Retinal pigment epithelial cell (primary cell): ENCODE data around the gene DNMT1.

ENCODE experiments used
- DNase-seq: peaks from one replicate; pipeline ENCODE4 v3.0.0-alpha.2; 2010; ENCODE audit warnings: low read depth
- H3K4me3 ChIP-seq: 2 replicates; pipeline ENCODE4 v1.5.1; 2011; ENCODE audit warnings: mild to moderate bottlenecking, low read length, control low read depth, moderate library complexity
- CTCF ChIP-seq: conservative IDR thresholded peaks from 2 replicates; pipeline ENCODE4 v1.5.1; 2011; ENCODE audit warnings: low read depth, low read length, control low read depth, inconsistent platforms

The DNMT1 gene

GRCh38 chr19:10191347-10191746, 3.4 kb downstream of the DNMT1 start:
- DNase-seq, result no peak
- no peak for TF ChIP-seq CTCF
- no peak overlapping the region for H3K4me3 ChIP-seq

GRCh38 chr19:10190026-10190425, 4.7 kb downstream of the DNMT1 start:
- no peak overlapping the region for H3K4me3 ChIP-seq
- DNase-seq, result no peak
- TF ChIP-seq CTCF, result no peak

GRCh38 chr19:10189616-10190015, 5.1 kb downstream of the DNMT1 start:
- no peak overlapping the region for H3K4me3 ChIP-seq
- TF ChIP-seq CTCF, result no peak
- no peak for DNase-seq

GRCh38 chr19:10187315-10187714, 7.4 kb downstream of the DNMT1 start:
- DNase-seq, result no peak
- TF ChIP-seq CTCF, result no peak
- H3K4me3 ChIP-seq, result no peak overlapping the region

- no peak overlapping the region for H3K4me3 ChIP-seq
- no peak for DNase-seq
- TF ChIP-seq CTCF, result no peak
These were observed 10.1 kb downstream of the DNMT1 start for GRCh38 chr19:10184636-10185035.

GRCh38 chr19:10183926-10184325, 10.8 kb downstream of the DNMT1 start:
- DNase-seq, result no peak
- TF ChIP-seq CTCF, result no peak
- H3K4me3 ChIP-seq, result no peak overlapping the region

- no peak overlapping the region for H3K4me3 ChIP-seq
- no peak for DNase-seq
- TF ChIP-seq CTCF, result no peak
These were observed 11.9 kb downstream of the DNMT1 start for GRCh38 chr19:10182847-10183246.
